K562 treated with DMSO at 1 percent for 48 hours (cell line): Measurements from ENCODE around the gene KLHDC4. TPM values are rescaled to one million over a fixed set of nuclear protein-coding genes. Genes with fewer than 3 reads are reported as not detected.

Experiments used
- total RNA-seq: library from RNA; unstranded; fragments of 300-600 nt; gene quantifications from 2 replicates; pipeline ENCODE4 v1.2.3, GENCODE V29; 2022; ENCODE audit warnings: low replicate concordance; ENCODE audit errors: extremely low read depth

Gene KLHDC4
- total RNA-seq, result not detected in 2 replicates

GRCh38 chr16:87765776-87766484, at the start of gene KLHDC4:
KLHDC4 (minus strand) TSS chr16:87765986; CDS start chr16:87765890, 96 bp downstream.

Other genes with a start within 250 kb of the KLHDC4 start
- not detected in 2 replicates for gene JPH3, start 163.5 kb downstream of the KLHDC4 start, total RNA-seq
- 273 TPM in 1 of 2 replicates, not detected in the other for gene SLC7A5, start 103.5 kb upstream of the KLHDC4 start, total RNA-seq
- gene CA5A, start 170.5 kb upstream of the KLHDC4 start, total RNA-seq, result not detected in 2 replicates
- not detected in 2 replicates for gene BANP, start 185.4 kb upstream of the KLHDC4 start, total RNA-seq